Neural progenitor cell (in vitro differentiated cells): ENCODE data around the gene PUS3. TPM values are rescaled to one million over a fixed set of nuclear protein-coding genes. Genes with fewer than 3 reads are reported as not detected.

ENCODE experiments used
- DNase-seq: peaks from one replicate; pipeline ENCODE4 v3.0.0-alpha.2; 2016; ENCODE audit warnings: low spot score
- H2AFZ ChIP-seq: fragments of 200-600 bp; sonication (generic); replicated peaks from 2 replicates; pipeline ENCODE4 v1.6.1; 2016; ENCODE audit warnings: antibody characterized with exemption
- H3F3A ChIP-seq: fragments of 200-600 bp; sonication (generic); 2 replicates; pipeline ENCODE4 v1.6.1; 2016; ENCODE audit warnings: antibody characterized with exemption, low read depth
- H3K27ac ChIP-seq: fragments of 200-600 bp; sonication (generic); 2 replicates; pipeline ENCODE4 v1.5.1; 2016; ENCODE audit warnings: mild to moderate bottlenecking
- H3K27me3 ChIP-seq: fragments of 200-600 bp; sonication (generic); 2 replicates; pipeline ENCODE4 v1.6.1; 2016; ENCODE audit warnings: mild to moderate bottlenecking, moderate library complexity
- H3K36me3 ChIP-seq: fragments of 200-600 bp; sonication (generic); 2 replicates; pipeline ENCODE4 v1.5.1; 2016
- H3K4me1 ChIP-seq: fragments of 200-600 bp; sonication (generic); 2 replicates; pipeline ENCODE4 v1.6.1; 2016; ENCODE audit warnings: mixed run types
- H3K4me2 ChIP-seq: fragments of 200-600 bp; sonication (generic); 2 replicates; pipeline ENCODE4 v1.6.1; 2016
- H3K4me3 ChIP-seq: fragments of 200-600 bp; sonication (generic); 2 replicates; pipeline ENCODE4 v1.5.1; 2016
- H3K79me2 ChIP-seq: fragments of 200-600 bp; sonication (generic); 2 replicates; pipeline ENCODE4 v1.6.1; 2016; ENCODE audit warnings: low read depth
- H3K9ac ChIP-seq: fragments of 200-600 bp; sonication (generic); 2 replicates; pipeline ENCODE4 v1.6.1; 2016
- H3K9me3 ChIP-seq: fragments of 200-600 bp; sonication (generic); 2 replicates; pipeline ENCODE4 v1.5.1; 2016; ENCODE audit warnings: low read depth
- H4K20me1 ChIP-seq: fragments of 200-600 bp; sonication (generic); 2 replicates; pipeline ENCODE4 v1.6.1; 2016; ENCODE audit warnings: low read depth
- H3K27ac Mint-ChIP-seq: 3 replicates; pipeline ENCODE4 v1.8.0; 2021; ENCODE audit warnings: mixed read lengths
- H3K27me3 Mint-ChIP-seq: 2 replicates; pipeline ENCODE4 v1.8.0; 2022; ENCODE audit warnings: low read depth, mild to moderate bottlenecking, inconsistent platforms, moderate library complexity, mixed read lengths; ENCODE audit not compliant: insufficient read depth
- H3K36me3 Mint-ChIP-seq: 3 replicates; pipeline ENCODE4 v1.8.0; 2021; ENCODE audit warnings: mixed read lengths
- H3K4me1 Mint-ChIP-seq: 3 replicates; pipeline ENCODE4 v1.8.0; 2021; ENCODE audit warnings: mixed read lengths
- H3K4me3 Mint-ChIP-seq: 3 replicates; pipeline ENCODE4 v1.8.0; 2021; ENCODE audit warnings: mild to moderate bottlenecking, moderate library complexity, mixed read lengths
- H3K9me3 Mint-ChIP-seq: 3 replicates; pipeline ENCODE4 v1.8.0; 2020; ENCODE audit warnings: mixed read lengths
- EZH2 ChIP-seq: fragments of 200-600 bp; sonication (generic); IDR thresholded peaks from 2 replicates; pipeline ENCODE4 v1.6.1; 2017; ENCODE audit warnings: antibody characterized with exemption, mild to moderate bottlenecking, moderate library complexity
- EZH2phosphoT487 ChIP-seq: fragments of 200-600 bp; sonication (generic); IDR thresholded peaks from 2 replicates; pipeline ENCODE4 v1.6.1; 2017; ENCODE audit warnings: antibody characterized with exemption
- total RNA-seq: library from RNA; depleted of rRNA; stranded (reverse); fragments of >200 nt; gene quantifications from 2 replicates; pipeline ENCODE4 v1.2.3, GENCODE V29; 2015; ENCODE audit warnings: low replicate concordance
- TF ChIP-seq, protein P1 (sequence below): fragments of 200-600 bp; sonication (generic); IDR thresholded peaks from 2 replicates; pipeline ENCODE4 v1.5.1; 2017; ENCODE audit warnings: antibody characterized with exemption, mild to moderate bottlenecking

Gene PUS3, protein sequence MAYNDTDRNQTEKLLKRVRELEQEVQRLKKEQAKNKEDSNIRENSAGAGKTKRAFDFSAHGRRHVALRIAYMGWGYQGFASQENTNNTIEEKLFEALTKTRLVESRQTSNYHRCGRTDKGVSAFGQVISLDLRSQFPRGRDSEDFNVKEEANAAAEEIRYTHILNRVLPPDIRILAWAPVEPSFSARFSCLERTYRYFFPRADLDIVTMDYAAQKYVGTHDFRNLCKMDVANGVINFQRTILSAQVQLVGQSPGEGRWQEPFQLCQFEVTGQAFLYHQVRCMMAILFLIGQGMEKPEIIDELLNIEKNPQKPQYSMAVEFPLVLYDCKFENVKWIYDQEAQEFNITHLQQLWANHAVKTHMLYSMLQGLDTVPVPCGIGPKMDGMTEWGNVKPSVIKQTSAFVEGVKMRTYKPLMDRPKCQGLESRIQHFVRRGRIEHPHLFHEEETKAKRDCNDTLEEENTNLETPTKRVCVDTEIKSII
- total RNA-seq = 13.3 and 22.1 TPM in 2 replicates

DNA sequence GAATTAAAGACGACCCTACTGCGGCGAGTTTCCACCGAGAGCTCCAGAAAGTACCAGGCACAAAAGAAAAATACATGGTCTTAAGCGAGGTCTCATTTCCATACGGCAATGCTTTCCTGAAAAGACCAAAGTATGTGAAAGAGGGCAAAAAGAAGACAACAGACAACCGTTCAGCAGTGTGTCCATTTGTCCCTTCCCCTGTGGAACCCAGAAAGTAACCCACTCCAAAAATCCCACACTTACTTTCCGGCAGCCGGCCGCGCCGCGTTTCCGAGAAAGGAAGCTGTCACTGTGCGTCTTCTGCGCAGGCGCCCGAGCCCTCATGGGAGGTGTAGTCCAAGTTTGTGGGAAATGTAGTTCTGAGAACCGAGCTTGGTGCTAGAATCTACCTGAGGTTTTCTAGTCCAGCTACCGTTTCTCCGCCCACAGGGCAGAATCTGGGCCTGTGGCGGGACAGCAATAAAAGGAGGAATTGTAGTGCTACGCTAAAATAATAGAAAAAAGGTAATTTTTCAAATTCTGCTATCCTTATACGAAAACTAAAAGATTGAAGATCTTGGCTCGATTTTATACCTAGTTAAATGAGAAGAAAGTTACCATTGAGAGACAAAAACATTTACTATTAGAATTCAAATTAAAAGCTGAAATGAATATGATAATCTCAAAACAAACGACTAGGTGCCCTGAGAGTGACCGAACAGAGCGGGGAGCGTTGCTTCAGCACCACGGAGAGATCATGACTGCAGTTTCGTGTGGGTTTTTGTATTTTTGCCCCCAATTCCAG lies at the start of gene PUS3:
Gene PUS3, minus strand, starts transcription at position 280 of the 784 bp plus-strand sequence. CDS start 6,922 bp downstream, outside the sequence.
- Mint-ChIP-seq H3K4me1 (peaks cover 17% of the 10 kb centered on the region), H3K9me3 (no peaks in the 10 kb centered on the region), H3K27ac (peak within 1 kb of the TSS; percentile 55), H3K4me3 (peak within 1 kb of the TSS; percentile 97), H3K36me3 (peaks cover 9% of the 10 kb centered on the region), H3K27me3 (peaks cover 12% of the 10 kb centered on the region)
- Histone ChIP-seq H3K4me2 (peak within 1 kb of the TSS; percentile 75), H3K9ac (peak within 1 kb of the TSS; percentile 9), H3K9me3 (no peaks in the 10 kb centered on the region), H3K27ac (no peak within 1 kb of the TSS), H3K4me1 (peaks cover 5% of the 10 kb centered on the region), H3K4me3 (peak within 1 kb of the TSS; percentile 77), H4K20me1 (peaks cover 18% of the 10 kb centered on the region), H3F3A (peaks cover 29% of the 10 kb centered on the region), H3K27me3 (peaks cover 32% of the 10 kb centered on the region), H2AFZ (peak within 1 kb of the TSS; percentile 70), H3K36me3 (no peaks in the 10 kb centered on the region), H3K79me2 (peaks cover 31% of the 10 kb centered on the region)
- TF ChIP-seq, protein P1, sequence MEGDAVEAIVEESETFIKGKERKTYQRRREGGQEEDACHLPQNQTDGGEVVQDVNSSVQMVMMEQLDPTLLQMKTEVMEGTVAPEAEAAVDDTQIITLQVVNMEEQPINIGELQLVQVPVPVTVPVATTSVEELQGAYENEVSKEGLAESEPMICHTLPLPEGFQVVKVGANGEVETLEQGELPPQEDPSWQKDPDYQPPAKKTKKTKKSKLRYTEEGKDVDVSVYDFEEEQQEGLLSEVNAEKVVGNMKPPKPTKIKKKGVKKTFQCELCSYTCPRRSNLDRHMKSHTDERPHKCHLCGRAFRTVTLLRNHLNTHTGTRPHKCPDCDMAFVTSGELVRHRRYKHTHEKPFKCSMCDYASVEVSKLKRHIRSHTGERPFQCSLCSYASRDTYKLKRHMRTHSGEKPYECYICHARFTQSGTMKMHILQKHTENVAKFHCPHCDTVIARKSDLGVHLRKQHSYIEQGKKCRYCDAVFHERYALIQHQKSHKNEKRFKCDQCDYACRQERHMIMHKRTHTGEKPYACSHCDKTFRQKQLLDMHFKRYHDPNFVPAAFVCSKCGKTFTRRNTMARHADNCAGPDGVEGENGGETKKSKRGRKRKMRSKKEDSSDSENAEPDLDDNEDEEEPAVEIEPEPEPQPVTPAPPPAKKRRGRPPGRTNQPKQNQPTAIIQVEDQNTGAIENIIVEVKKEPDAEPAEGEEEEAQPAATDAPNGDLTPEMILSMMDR = no peak
- TF ChIP-seq EZH2phosphoT487 (no peak), EZH2 (no peak)
- peak; percentile 92 for DNase-seq

DNA sequence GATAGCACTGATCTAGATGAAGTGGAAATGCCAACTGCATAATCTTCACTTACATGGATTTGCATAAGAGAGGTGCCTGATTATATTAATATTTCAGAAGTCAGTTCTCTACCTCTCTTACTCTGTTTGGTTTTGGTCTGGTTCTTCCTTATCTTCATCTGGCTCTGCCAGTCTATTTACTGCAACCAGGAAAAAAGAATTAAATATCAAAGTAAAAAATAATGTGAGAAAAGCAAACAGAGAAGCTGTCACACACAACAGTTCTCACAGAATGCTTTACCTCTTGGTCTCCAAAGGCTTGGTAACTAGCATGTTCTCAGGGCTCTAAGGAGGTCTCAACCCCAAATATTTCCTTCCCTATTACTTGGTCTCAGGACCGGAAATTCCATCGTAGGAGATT lies 49.6 kb upstream of the PUS3 start:
- TF ChIP-seq EZH2phosphoT487 (no peak), EZH2 (no peak)
- TF ChIP-seq, protein P1 = no peak
- H3K9me3 Mint-ChIP-seq = no peaks in the 10 kb centered on the region
- H3K36me3 ChIP-seq = no peaks in the 10 kb centered on the region
- H3K79me2 ChIP-seq = no peaks in the 10 kb centered on the region
- H3K27ac Mint-ChIP-seq = no peak overlapping the region
- no peak overlapping the region for H3K9ac ChIP-seq
- H3K36me3 Mint-ChIP-seq = peaks cover 24% of the 10 kb centered on the region
- H3K4me3 ChIP-seq = no peak overlapping the region
- H3K27me3 ChIP-seq = no peaks in the 10 kb centered on the region
- H2AFZ ChIP-seq = no peak overlapping the region
- no peaks in the 10 kb centered on the region for H4K20me1 ChIP-seq
- DNase-seq = no peak
- H3K27ac ChIP-seq = no peak overlapping the region
- no peaks in the 10 kb centered on the region for H3F3A ChIP-seq
- H3K4me1 Mint-ChIP-seq = peaks cover 24% of the 10 kb centered on the region
- no peak overlapping the region for H3K4me3 Mint-ChIP-seq
- no peak overlapping the region for H3K4me2 ChIP-seq
- H3K9me3 ChIP-seq = no peaks in the 10 kb centered on the region
- H3K4me1 ChIP-seq = peaks cover 5% of the 10 kb centered on the region
- peaks cover 16% of the 10 kb centered on the region for H3K27me3 Mint-ChIP-seq

DNA sequence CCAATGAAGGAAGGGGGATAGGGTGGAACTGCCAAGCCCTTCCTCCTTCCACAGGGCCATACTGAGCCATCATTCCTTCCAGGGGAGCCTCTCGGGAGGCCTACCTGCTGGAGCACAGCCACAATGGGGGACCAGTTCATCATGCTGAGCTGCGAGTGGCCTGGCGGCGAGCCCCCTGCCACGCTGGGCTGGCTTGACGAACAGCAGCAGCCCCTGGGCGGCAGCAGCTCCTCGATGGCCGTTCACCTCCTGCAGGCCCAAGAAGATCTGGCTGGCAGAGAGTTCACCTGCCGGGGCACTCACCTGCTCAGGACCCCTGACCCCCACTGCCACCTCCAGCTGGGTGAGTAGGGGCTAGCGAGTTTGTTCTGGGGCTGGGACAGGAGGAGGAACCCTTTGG lies 48.7 kb upstream of the PUS3 start:
- Histone ChIP-seq H3K27me3 (no peaks in the 10 kb centered on the region), H3K9ac (no peak overlapping the region), H4K20me1 (no peaks in the 10 kb centered on the region), H3K4me2 (no peak overlapping the region), H3K4me3 (no peak overlapping the region), H2AFZ (no peak overlapping the region), H3K9me3 (no peaks in the 10 kb centered on the region), H3K79me2 (no peaks in the 10 kb centered on the region), H3K4me1 (peaks cover 5% of the 10 kb centered on the region), H3F3A (no peaks in the 10 kb centered on the region), H3K27ac (no peak overlapping the region), H3K36me3 (no peaks in the 10 kb centered on the region)
- Mint-ChIP-seq H3K4me3 (no peak overlapping the region), H3K27me3 (peaks cover 16% of the 10 kb centered on the region), H3K36me3 (peaks cover 19% of the 10 kb centered on the region), H3K27ac (peak overlapping the region; percentile 90), H3K9me3 (no peaks in the 10 kb centered on the region), H3K4me1 (peaks cover 24% of the 10 kb centered on the region)
- no peak for TF ChIP-seq EZH2phosphoT487
- TF ChIP-seq EZH2 = no peak
- TF ChIP-seq, protein P1 = no peak
- no peak for DNase-seq
